Uterine smooth muscle cell (primary cell): Measurements from ENCODE around the gene ATP5F1C. TPM values are rescaled to one million over a fixed set of nuclear protein-coding genes. Genes with fewer than 3 reads are reported as not detected.

Experiments
- total RNA-seq: library from RNA; depleted of rRNA; stranded (reverse); fragments of >200 nt; gene quantifications from 2 replicates; pipeline ENCODE4 v1.2.3, GENCODE V29; 2014

ATP5F1C gene
- 223 and 287 TPM in 2 replicates for total RNA-seq

GRCh38 chr10:7787857-7788638 is at the start of gene ATP5F1C, which contains the start of gene KIN:
Gene ATP5F1C, plus strand, starts transcription at chr10:7788177. Its CDS starts 31 bp downstream, at chr10:7788208.
Gene KIN, minus strand, starts transcription at chr10:7787993. Its CDS starts 60 bp downstream, at chr10:7787933.

DNA sequence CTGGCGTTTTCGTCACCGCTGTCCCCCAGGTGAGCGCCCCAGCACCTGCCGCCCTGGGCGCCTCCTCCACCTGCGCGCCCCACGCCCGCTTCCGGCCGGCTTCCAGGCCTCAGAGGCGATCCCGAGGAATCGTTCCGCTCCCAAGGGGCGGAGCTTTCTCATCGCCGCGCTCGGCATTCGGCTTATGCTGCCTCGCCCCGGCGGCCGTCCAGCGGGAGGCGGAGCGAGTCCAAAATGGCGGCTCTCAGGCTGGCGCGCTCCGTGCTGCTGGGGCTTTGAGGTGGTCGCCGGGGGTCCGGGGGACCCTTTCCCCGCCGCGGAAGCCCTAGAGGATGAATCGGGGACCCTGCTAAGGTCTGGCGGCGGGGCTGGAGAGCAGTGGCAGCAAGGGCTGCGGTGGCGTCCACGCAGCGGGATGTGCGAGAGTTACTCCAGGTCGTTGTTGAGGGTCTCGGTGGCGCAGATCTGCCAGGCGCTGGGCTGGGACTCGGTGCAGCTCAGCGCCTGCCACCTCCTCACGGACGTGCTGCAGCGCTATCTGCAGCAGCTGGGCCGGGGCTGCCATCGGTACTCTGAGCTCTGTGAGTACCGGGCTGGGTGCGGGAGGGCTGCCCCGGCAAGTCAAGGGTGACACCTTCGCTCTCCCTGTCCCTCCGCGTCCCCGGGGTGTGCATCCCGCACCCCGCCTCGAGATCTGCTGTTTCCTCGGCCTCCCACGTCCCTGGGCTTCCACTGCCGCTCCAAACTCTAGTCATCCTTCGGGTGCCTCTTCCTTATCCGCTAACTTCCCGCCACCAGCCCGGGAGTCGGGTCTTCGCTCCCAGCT is 30.5 kb downstream of the ATP5F1C start, which contains the start of gene TAF3:
TAF3 (plus strand) TSS at position 211 of the 826 bp plus-strand sequence; CDS start at position 416, 205 bp downstream.

Other genes with a start within 250 kb of the ATP5F1C start
- gene ITIH5, start 121.2 kb upstream of the ATP5F1C start, total RNA-seq: under 0.01 and 0.75 TPM in 2 replicates
- gene ITIH2, start 84.9 kb upstream of the ATP5F1C start, total RNA-seq: not detected in 2 replicates
- 5.7 and 8.1 TPM in 2 replicates for gene KIN, start 184 bp upstream of the ATP5F1C start, total RNA-seq
- gene TAF3, start 30.3 kb downstream of the ATP5F1C start, total RNA-seq: 1.6 and 2.0 TPM in 2 replicates